ENCODE results near the gene MNX1.

Gene MNX1

GRCh38 chr7:156985101-156985992 lies 25.1 kb downstream of the MNX1 start:
- no peak for FAIRE-seq
- no peak for DNase-seq (ENCODE audit: extremely low spot score, insufficient read length, low read depth)

- FAIRE-seq (no peak), DNase-seq (ENCODE audit: extremely low spot score, insufficient read length, low read depth) (no peak)
Observed at GRCh38 chr7:156984174-156984891, 26.1 kb downstream of the MNX1 start.

GRCh38 chr7:156979711-156980110 lies 30.8 kb downstream of the MNX1 start:
- FAIRE-seq (no peak), DNase-seq (ENCODE audit: extremely low spot score, insufficient read length, low read depth) (no peak)

DNA sequence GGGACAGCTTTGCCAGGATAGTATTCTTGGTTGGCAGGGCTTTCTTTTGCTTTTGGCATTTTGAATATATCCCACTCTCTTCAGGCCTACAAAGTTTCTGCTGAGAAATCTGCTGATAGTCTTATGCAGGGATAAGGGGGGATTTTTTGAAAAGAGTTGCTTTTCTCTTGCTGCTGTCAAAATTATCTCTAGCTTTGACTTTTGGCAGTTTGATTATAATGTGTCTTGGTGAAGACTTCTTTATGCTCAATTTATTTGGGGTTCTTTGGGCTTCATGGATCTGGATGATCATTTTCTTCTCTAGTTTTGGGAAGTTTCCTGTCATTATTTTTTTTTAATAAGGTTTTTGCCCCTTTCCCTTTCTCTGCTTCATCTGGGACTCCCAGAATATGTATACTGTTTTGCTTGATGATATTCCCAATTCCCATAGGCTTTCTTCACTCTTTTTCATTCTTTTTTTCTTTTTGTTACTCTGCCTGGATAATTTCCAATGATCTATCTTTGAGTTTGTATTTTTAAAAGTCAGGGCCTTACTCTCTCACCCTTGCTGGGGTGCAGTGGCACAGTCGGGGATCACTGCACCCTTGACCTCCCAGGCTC lies 31.4 kb downstream of the MNX1 start:
- DNase-seq (ENCODE audit: extremely low spot score, insufficient read length, low read depth) (no peak), FAIRE-seq (no peak)

GRCh38 chr7:156975620-156976019 lies 34.8 kb downstream of the MNX1 start:
- no peak for FAIRE-seq
- DNase-seq (ENCODE audit: extremely low spot score, insufficient read length, low read depth) = no peak

GRCh38 chr7:156969972-156970420 lies 40.5 kb downstream of the MNX1 start:
- DNase-seq (ENCODE audit: extremely low spot score, insufficient read length, low read depth) = no peak
- FAIRE-seq = no peak

GRCh38 chr7:156968183-156968582 lies 42.3 kb downstream of the MNX1 start:
- DNase-seq (ENCODE audit: extremely low spot score, insufficient read length, low read depth) (no peak), FAIRE-seq (no peak)

DNA sequence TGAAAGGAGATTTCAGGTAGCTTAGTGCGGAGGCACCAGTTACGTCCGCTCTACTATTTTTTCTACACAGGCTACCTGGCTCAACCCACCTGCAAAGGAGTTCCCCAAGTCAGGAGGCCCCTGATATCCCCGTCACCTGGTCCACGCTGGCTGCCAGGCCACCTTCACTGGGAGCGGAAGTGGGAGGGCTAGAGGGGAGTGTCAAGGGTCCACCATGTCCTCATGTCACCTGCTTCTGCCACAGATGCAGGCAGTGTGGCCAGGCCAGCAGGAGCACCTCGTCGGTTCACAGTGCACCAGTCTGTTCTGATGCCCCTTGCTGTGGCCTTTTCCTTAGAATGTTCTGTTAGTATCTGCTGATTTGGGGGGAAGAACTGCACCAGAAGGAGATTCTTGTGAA lies 44.1 kb downstream of the MNX1 start:
- DNase-seq (ENCODE audit: extremely low spot score, insufficient read length, low read depth) (no peak), FAIRE-seq (no peak)

- FAIRE-seq (no peak), DNase-seq (ENCODE audit: extremely low spot score, insufficient read length, low read depth) (no peak)
Observed at GRCh38 chr7:156964971-156965370, 45.5 kb downstream of the MNX1 start.

- DNase-seq (ENCODE audit: extremely low spot score, insufficient read length, low read depth) = no peak
- no peak for FAIRE-seq
Observed at GRCh38 chr7:156963472-156963871, 47.0 kb downstream of the MNX1 start.

GRCh38 chr7:156962897-156963296 lies 47.6 kb downstream of the MNX1 start:
- FAIRE-seq = no peak
- no peak for DNase-seq (ENCODE audit: extremely low spot score, insufficient read length, low read depth)

DNA sequence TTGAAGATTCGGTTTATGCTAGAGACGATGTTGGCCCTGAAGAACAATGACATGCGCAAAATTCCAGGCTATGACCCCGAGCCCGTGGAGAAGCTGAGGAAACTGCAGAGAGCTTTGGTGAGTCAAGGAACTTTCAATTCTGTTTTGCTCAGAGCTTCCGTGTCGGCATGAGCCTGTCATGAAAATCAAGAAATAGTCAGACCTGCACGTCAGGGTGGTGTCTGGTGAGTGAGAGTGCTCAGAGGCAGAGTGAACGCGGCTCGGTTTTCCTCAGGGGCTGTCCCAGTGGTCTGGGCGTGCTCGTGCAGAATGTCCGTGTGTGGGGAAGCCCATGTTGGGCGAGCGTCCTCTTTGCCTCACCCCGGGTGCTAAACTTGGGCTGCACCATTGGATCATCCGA lies 48.3 kb downstream of the MNX1 start:
- DNase-seq (ENCODE audit: extremely low spot score, insufficient read length, low read depth) (no peak), FAIRE-seq (no peak)

- no peak for FAIRE-seq
- DNase-seq (ENCODE audit: extremely low spot score, insufficient read length, low read depth) = no peak
Observed at GRCh38 chr7:156956727-156957126, 53.7 kb downstream of the MNX1 start.

DNA sequence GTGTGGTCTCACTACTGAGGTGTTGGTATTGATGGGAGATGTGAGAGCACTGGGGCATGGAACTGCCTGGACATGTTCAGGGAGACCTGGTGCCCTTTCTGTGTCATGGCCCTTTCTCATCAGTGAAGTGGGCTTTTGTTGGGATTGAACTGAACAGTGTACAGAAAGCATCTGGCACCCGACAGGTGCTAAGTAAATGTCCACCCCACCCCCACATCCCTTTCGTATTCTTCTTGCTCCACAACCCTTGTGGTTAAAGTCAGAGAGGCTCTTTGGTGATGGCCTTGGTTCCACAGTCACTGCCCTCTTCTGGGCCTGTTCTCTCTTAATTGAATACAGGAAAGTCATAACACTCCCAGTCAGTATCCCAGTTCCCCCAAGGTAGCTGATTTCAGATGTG lies 55.5 kb downstream of the MNX1 start:
- DNase-seq (ENCODE audit: extremely low spot score, insufficient read length, low read depth) = no peak
- FAIRE-seq = no peak

All from GM18507 (cell line).